Nephron (organoid): ENCODE measurements around the gene MOB4.
"Not testable (repeated sequence)": the region's sequence is repeated elsewhere in the genome, so short reads cannot be mapped to it uniquely, and the experiment has no call there.

Experiments used
- H3K27ac Mint-ChIP-seq, 3 experiments: 2 replicates each; pipeline ENCODE4 v1.8.0; 2020; ENCODE audit warnings: mixed read lengths in 3 of 3, mild to moderate bottlenecking in 2 of 3, moderate library complexity in 1 of 3
- H3K27me3 Mint-ChIP-seq: 2 replicates; pipeline ENCODE4 v1.8.0; 2021; ENCODE audit warnings: low read depth, mild to moderate bottlenecking, moderate library complexity, mixed read lengths
- H3K36me3 Mint-ChIP-seq: 2 replicates; pipeline ENCODE4 v1.8.0; 2020; ENCODE audit warnings: low read depth, mixed read lengths
- H3K4me1 Mint-ChIP-seq: 2 replicates; pipeline ENCODE4 v1.8.0; 2020; ENCODE audit warnings: mixed read lengths
- H3K4me3 Mint-ChIP-seq, 3 experiments: 2 replicates each; pipeline ENCODE4 v1.8.0; 2020; ENCODE audit warnings: mild to moderate bottlenecking in 3 of 3, mixed read lengths in 3 of 3, moderate library complexity in 2 of 3
- H3K9me3 Mint-ChIP-seq: 2 replicates; pipeline ENCODE4 v1.8.0; 2020; ENCODE audit warnings: mixed read lengths
- TF ChIP-seq, protein P1 (sequence below), 3 experiments: fragments of 200-600 bp; sonication (generic); IDR thresholded peaks; one replicate each; pipeline ENCODE4 v1.5.0; 2021; ENCODE audit warnings: antibody characterized with exemption in 3 of 3; ENCODE audit not compliant: unreplicated experiment in 3 of 3

MOB4 gene

DNA sequence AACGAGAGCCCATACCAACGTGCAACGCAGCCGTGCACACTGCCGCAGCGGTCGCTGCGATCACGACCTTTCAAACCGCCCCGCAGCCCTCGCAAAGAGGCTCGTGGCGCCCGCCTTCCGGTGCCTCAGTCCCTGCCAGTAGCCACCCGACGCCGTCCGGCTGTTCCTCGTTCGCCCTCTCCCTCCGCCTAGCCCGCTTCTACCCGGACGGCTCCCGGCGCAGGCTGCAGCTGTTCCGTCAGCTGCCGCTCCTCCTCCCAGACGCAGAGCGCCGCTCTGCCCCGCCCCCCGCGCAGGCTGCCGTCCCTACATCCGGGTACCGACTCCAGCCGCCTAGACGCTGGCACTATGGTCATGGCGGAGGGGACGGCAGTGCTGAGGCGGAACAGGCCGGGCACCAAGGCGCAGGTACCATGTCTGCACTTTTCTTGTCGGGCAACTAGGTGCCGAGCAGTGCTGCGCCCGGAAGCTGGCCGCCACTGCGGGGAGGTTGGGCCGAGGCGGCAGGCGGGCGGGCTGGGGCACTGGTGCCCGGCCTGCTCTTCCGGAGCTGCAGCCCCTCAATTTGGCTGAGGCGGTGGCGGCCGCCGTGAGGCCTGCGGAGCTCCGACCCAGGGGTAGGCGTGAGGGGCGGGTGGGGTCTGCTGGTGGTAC, at the start of gene MOB4:
Gene MOB4 (plus strand): TSS at position 328 of the 654 bp plus-strand sequence. CDS start 21 bp downstream, at position 349.
- Mint-ChIP-seq H3K4me3 (peak within 1 kb of the TSS; percentile 96 to 100 (median 98)), H3K36me3 (peaks cover 20% of the 10 kb centered on the region), H3K4me1 (peaks cover 21% of the 10 kb centered on the region), H3K9me3 (peaks cover 5% of the 10 kb centered on the region), H3K27me3 (no peaks in the 10 kb centered on the region), H3K27ac (peak within 1 kb of the TSS; percentile 78 to 98 (median 92))
- TF ChIP-seq, protein P1, sequence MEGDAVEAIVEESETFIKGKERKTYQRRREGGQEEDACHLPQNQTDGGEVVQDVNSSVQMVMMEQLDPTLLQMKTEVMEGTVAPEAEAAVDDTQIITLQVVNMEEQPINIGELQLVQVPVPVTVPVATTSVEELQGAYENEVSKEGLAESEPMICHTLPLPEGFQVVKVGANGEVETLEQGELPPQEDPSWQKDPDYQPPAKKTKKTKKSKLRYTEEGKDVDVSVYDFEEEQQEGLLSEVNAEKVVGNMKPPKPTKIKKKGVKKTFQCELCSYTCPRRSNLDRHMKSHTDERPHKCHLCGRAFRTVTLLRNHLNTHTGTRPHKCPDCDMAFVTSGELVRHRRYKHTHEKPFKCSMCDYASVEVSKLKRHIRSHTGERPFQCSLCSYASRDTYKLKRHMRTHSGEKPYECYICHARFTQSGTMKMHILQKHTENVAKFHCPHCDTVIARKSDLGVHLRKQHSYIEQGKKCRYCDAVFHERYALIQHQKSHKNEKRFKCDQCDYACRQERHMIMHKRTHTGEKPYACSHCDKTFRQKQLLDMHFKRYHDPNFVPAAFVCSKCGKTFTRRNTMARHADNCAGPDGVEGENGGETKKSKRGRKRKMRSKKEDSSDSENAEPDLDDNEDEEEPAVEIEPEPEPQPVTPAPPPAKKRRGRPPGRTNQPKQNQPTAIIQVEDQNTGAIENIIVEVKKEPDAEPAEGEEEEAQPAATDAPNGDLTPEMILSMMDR (IDR thresholded peaks at IDR 0.05; ENCODE audit: unreplicated experiment in 3 of 3), result no peak

DNA sequence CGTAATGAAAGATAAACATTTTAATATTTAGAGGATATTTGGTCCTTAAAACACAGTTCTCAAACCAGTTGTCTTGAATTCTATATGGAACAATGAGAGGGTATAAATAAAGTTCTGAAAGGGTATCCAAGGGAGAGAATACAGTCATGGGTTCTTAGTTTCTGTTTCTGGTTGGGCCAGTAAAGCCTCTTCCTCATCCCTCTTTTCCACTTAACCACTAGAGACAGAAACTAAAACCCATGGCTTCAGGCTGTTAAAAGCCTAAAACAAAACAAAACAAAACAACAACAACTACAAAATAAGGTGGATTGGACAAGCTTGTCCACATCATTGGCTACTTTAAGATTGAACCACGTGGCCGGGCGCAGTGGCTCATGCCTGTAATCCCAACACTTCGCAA, 43.7 kb upstream of the MOB4 start:
- H3K9me3 Mint-ChIP-seq, result no peaks in the 10 kb centered on the region
- TF ChIP-seq, protein P1 (IDR thresholded peaks at IDR 0.05; ENCODE audit: unreplicated experiment in 3 of 3), result no peak
- H3K27ac Mint-ChIP-seq, result no peak overlapping the region
- no peak overlapping the region for H3K4me3 Mint-ChIP-seq
- no peaks in the 10 kb centered on the region for H3K4me1 Mint-ChIP-seq
- peaks cover 39% of the 10 kb centered on the region for H3K36me3 Mint-ChIP-seq
- no peaks in the 10 kb centered on the region for H3K27me3 Mint-ChIP-seq

DNA sequence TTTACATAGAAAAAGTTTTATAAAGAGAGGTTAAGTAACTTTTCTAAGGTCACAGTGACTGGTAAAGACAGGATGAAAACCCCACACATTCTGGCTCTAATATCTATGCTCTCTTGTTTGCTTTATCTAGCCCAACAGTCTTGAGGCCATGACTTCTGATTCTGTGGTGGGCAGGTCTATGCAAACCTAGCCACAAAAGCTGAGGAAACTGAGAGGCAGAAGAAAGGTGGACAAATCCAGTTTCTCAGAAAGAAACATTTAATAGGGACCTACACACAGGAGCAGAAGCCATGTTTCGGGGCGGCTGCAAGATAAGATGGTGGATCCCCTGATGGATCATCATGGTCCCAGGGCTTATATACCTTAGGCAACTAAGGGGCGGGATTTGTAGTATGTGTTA, 38.1 kb upstream of the MOB4 start:
- Mint-ChIP-seq H3K9me3 (no peaks in the 10 kb centered on the region), H3K4me3 (no peak overlapping the region), H3K4me1 (no peaks in the 10 kb centered on the region), H3K27me3 (no peaks in the 10 kb centered on the region), H3K27ac (no peak overlapping the region), H3K36me3 (peaks cover 33% of the 10 kb centered on the region)
- TF ChIP-seq, protein P1 (IDR thresholded peaks at IDR 0.05; ENCODE audit: unreplicated experiment in 3 of 3), result no peak

DNA sequence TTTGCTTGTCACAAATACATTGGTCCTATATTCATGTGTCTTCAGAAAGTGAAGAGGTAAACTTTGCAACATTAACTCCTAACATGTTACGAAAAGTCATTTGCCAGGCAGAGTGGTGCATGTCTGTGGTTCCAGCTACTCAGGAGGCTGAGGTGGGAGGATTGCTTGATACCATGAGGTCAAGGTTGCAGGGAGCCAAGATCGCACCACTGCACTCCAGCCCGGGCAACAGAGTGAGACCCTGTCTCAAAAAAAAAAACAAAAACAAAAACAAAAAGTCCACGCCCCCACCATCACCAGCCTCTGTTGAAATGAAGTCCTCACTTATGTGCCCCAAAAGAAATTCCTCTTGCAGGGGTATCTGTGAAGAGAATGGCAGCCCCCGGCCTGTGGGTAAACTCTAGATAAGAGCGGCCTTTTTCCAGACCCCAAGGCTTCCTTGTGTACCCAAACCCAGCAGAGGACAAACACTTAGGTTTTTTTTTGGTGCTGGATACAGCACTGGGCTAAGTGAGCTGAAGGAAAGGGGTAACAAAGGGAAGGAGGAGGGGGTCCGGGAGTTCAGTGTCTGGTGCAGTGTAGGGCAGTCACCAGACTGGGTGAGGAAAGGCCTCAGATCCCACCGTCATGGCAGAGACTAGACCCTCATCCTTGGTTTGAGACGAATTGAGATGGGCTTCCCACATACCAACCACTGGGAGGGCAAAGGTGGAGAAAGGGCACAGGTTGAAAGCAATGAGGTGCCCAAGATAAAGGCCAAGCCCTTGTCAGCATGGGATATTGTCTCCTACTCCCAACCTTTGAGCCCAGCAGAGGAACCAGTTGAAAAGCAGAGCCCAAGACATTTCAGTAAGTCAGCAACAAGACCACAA, 35.5 kb upstream of the MOB4 start:
- no peak overlapping the region for H3K27ac Mint-ChIP-seq
- H3K9me3 Mint-ChIP-seq, result peaks cover 2% of the 10 kb centered on the region
- no peaks in the 10 kb centered on the region for H3K27me3 Mint-ChIP-seq
- H3K36me3 Mint-ChIP-seq, result peaks cover 39% of the 10 kb centered on the region
- TF ChIP-seq, protein P1 (IDR thresholded peaks at IDR 0.05; ENCODE audit: unreplicated experiment in 3 of 3), result no peak
- no peaks in the 10 kb centered on the region for H3K4me1 Mint-ChIP-seq
- no peak overlapping the region for H3K4me3 Mint-ChIP-seq

DNA sequence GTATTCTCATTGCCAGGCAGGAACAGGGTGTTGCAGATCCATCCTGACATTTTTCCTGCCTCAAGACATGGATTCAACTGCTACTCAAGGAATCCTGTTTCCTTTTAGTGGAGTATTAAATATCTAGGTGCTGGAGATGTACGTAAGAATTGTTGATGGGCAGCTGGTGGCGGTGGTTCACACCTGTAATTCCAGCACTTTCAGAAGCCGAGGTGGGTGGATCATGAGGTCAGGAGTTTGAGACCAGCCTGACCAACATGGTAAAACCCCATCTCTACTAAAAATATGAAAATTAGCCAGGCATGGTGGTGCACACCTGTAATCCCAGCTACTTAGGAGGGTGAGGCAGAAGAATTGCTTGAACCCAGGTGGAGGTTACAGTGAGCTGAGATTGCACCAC, 31.6 kb upstream of the MOB4 start:
- not testable (repeated sequence) for H3K4me1 Mint-ChIP-seq, H3K27ac Mint-ChIP-seq, H3K9me3 Mint-ChIP-seq, H3K4me3 Mint-ChIP-seq, H3K27me3 Mint-ChIP-seq
- peaks cover 52% of the 10 kb centered on the region for H3K36me3 Mint-ChIP-seq

DNA sequence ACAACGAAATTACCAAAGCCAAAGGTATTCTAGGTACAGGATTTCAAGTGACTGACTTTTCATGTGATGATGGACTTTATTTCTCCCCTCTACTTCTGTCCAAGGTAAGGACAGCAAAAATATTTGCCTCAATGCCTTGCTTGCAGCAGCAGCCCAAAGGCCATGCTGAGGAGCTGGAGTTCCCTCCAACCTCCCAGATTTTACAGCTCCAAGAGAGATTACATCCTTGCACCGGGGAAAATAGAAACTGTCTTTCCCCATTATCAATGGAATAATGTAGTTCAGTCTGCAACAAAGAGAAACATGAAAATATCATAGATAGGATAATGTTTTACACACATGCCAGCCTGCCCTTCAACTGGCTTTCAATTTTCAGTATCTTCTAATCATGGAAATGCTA, 29.7 kb upstream of the MOB4 start:
- Mint-ChIP-seq H3K36me3 (peaks cover 63% of the 10 kb centered on the region), H3K4me3 (no peak overlapping the region), H3K4me1 (no peaks in the 10 kb centered on the region), H3K27me3 (no peaks in the 10 kb centered on the region), H3K9me3 (peaks cover 2% of the 10 kb centered on the region), H3K27ac (no peak overlapping the region)
- TF ChIP-seq, protein P1 (IDR thresholded peaks at IDR 0.05; ENCODE audit: unreplicated experiment in 3 of 3), result no peak
